Mesothelial cell of epicardium (in vitro differentiated cells): ENCODE measurements around the gene APOBEC3G. TPM values are rescaled to one million over a fixed set of nuclear protein-coding genes. Genes with fewer than 3 reads are reported as not detected.

ENCODE experiments used
- DNase-seq, 2 experiments: peaks; one replicate each; pipeline ENCODE4 v3.0.0; 2021; ENCODE audit warnings: low spot score in 2 of 2; ENCODE audit not compliant: unreplicated experiment in 2 of 2
- H3K27ac Mint-ChIP-seq: 2 replicates; pipeline ENCODE4 v1.8.0; 2021; ENCODE audit warnings: mixed read lengths
- H3K27me3 Mint-ChIP-seq: 2 replicates; pipeline ENCODE4 v1.8.0; 2021; ENCODE audit warnings: low read depth, mixed read lengths
- H3K36me3 Mint-ChIP-seq: 2 replicates; pipeline ENCODE4 v1.8.0; 2021; ENCODE audit warnings: mixed read lengths
- H3K4me1 Mint-ChIP-seq: 2 replicates; pipeline ENCODE4 v1.8.0; 2021; ENCODE audit warnings: mixed read lengths
- H3K4me3 Mint-ChIP-seq: 2 replicates; pipeline ENCODE4 v1.8.0; 2021; ENCODE audit warnings: mild to moderate bottlenecking, moderate library complexity, mixed read lengths
- H3K9me3 Mint-ChIP-seq: 2 replicates; pipeline ENCODE4 v1.8.0; 2021; ENCODE audit warnings: mixed read lengths
- total RNA-seq: library from RNA; stranded (reverse); gene quantifications from 3 replicates; pipeline ENCODE4 v1.2.1, GENCODE V29; 2021
- TF ChIP-seq, protein P1 (sequence below): fragments of 200-600 bp; sonication (generic); IDR thresholded peaks from one replicate; pipeline ENCODE4 v1.5.0; 2021; ENCODE audit warnings: antibody characterized with exemption; ENCODE audit not compliant: unreplicated experiment

APOBEC3G gene
- total RNA-seq, 1 donor from 2014 or later = 5.5 TPM

DNA sequence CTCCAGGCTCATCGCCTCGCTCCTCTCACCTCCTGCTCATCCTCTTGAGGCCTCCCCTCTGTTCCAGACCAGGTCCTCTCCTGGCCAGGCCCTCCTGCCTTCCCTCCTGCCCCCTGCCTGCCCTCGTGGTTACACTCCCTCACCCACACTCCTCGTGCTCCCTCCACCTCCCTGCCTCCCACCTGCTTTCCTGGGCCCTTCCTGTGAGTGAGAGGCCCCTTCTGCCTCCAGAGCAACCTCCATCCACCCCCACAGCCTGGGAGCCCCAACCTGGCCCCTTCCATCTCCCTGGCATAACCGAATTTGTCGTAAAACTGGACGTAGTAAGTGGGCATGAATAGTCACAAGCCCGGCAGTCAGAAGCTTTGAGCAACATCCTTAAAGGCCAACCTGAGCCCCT is 4.5 kb downstream of the APOBEC3G start:
- H3K36me3 Mint-ChIP-seq = no peaks in the 10 kb centered on the region
- peak overlapping the region; percentile 4 for H3K27ac Mint-ChIP-seq
- TF ChIP-seq, protein P1, sequence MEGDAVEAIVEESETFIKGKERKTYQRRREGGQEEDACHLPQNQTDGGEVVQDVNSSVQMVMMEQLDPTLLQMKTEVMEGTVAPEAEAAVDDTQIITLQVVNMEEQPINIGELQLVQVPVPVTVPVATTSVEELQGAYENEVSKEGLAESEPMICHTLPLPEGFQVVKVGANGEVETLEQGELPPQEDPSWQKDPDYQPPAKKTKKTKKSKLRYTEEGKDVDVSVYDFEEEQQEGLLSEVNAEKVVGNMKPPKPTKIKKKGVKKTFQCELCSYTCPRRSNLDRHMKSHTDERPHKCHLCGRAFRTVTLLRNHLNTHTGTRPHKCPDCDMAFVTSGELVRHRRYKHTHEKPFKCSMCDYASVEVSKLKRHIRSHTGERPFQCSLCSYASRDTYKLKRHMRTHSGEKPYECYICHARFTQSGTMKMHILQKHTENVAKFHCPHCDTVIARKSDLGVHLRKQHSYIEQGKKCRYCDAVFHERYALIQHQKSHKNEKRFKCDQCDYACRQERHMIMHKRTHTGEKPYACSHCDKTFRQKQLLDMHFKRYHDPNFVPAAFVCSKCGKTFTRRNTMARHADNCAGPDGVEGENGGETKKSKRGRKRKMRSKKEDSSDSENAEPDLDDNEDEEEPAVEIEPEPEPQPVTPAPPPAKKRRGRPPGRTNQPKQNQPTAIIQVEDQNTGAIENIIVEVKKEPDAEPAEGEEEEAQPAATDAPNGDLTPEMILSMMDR = no peak
- peaks cover 28% of the 10 kb centered on the region for H3K4me1 Mint-ChIP-seq
- H3K27me3 Mint-ChIP-seq = no peaks in the 10 kb centered on the region
- no peak overlapping the region for H3K4me3 Mint-ChIP-seq
- no peaks in the 10 kb centered on the region for H3K9me3 Mint-ChIP-seq
- no peak for DNase-seq

DNA sequence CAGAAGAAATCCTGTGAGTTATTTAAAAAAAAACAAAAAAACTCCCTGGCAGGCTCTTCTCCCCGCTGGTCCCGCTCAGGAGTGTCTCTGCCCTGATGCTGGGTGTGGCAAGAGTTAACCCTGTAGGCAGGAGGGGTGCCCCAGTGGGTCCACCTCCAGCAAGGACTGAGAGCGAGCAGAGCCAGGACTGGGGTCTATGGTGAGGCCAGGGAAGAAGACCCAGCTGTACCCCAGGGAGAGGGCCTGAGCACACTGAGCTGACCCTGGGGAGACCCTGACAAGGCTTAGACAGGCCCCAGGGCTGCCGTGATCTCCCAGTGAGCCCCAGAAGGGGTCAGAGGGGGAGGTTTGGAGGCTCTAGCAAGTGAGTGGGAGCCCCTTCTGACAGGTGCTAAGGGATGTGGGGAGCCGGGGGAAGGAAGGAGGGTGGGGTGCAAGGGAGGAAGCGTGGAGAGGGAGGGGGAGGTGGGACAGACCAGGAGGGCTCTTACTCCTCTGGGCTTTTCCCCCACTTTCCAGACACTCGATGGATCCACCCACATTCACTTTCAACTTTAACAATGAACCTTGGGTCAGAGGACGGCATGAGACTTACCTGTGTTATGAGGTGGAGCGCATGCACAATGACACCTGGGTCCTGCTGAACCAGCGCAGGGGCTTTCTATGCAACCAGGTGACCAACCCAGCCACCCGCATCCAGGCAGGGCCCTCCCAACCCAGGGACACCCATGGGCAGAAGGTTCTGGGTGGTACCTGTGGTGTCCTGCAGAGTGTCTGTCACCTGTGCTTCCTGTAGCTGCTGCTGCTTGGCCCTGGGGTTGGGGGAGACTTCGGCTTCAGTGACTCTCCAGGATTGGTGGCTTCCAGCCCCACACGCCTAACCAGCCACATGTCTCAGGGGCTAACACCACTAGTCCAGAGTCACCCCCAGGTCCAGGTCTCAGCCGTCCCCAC is 6.4 kb downstream of the APOBEC3G start:
- H3K27me3 Mint-ChIP-seq = no peaks in the 10 kb centered on the region
- no peaks in the 10 kb centered on the region for H3K36me3 Mint-ChIP-seq
- DNase-seq = no peak
- H3K27ac Mint-ChIP-seq = no peak overlapping the region
- no peaks in the 10 kb centered on the region for H3K9me3 Mint-ChIP-seq
- TF ChIP-seq, protein P1 = no peak
- no peak overlapping the region for H3K4me3 Mint-ChIP-seq
- H3K4me1 Mint-ChIP-seq = peaks cover 30% of the 10 kb centered on the region

DNA sequence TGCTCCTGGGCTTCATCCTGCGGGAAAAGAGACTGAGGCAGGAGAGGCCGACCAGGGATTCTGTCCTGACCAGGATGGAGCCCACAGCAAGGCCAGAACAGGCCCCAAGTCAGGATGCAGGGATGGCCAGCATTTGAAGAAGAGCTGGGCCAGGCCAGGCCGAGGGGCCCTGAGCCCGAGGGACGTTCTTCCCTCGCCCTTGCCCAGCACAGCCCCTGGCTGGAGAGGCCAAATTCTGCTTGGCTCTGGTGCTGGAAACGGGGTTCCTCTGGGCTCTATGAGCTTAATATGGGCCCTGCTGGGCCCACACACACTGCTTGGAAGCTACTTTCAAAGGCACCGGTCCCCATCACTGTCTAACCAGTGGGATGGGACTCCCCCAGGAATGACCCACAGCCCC is 7.6 kb downstream of the APOBEC3G start:
- TF ChIP-seq, protein P1 = no peak
- no peaks in the 10 kb centered on the region for H3K9me3 Mint-ChIP-seq
- no peaks in the 10 kb centered on the region for H3K36me3 Mint-ChIP-seq
- H3K27me3 Mint-ChIP-seq = no peaks in the 10 kb centered on the region
- H3K4me3 Mint-ChIP-seq = no peak overlapping the region
- no peak for DNase-seq
- H3K4me1 Mint-ChIP-seq = peaks cover 31% of the 10 kb centered on the region
- H3K27ac Mint-ChIP-seq = no peak overlapping the region

DNA sequence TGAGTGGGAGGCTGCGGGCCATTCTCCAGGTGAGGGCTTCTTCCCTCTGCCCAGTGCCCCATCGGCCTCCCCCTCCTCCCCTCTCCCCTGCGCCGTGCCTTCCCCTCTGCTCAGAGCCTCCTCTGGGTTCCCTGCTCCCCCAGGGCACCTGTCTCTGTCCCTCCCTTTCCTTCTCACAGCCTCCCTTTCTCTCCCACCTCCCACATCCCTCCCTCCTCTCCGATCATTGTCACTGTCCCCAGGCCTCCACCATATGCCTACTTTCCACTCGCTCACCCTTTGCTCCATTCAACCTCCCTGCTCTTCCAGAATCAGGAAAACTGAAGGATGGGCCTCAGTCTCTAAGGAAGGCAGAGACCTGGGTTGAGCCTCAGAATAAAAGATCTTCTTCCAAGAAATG is 10.0 kb downstream of the APOBEC3G start:
- no peak overlapping the region for H3K4me3 Mint-ChIP-seq

DNA sequence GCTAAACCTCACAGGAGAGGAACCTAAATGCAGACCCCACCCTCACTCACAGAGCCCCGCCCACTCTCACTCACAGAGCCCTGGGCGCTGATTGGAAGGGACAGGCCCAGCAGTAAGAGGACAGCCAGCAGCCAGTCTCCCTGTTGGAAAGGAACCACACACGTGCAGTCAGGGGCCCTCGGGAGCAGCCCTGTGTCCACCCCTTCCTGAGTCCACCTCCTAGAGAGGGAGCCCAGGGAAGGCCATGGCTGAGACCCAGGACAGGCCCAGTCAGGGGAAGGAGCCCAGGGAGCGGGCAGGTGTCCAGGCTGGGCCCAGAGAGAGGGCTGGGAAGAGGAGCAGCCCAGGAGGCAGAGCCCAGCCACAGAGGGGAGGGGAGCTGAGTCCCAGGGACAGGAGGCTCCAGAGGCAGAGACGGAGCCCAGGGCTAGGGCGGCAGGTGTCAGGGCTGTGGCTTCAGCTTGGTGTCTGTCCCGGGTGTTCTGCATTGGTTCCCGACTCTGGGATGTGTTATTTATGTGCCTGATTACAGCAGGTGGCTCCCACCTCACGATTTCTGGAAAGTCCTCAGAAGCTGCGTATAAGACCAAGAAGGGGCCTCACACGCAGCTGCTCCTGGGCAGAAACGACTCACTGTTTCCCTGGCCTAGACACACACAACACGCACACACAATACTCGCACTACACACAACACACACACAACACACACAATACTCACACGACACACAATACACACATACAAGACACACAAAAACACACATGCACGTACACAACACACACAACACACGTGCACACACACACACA is 11.0 kb downstream of the APOBEC3G start:
- Mint-ChIP-seq H3K27ac (peak overlapping the region; percentile 62), H3K9me3 (no peaks in the 10 kb centered on the region), H3K27me3 (no peaks in the 10 kb centered on the region), H3K4me3 (no peak overlapping the region), H3K4me1 (peaks cover 10% of the 10 kb centered on the region), H3K36me3 (no peaks in the 10 kb centered on the region)
- TF ChIP-seq, protein P1 = no peak
- no peak for DNase-seq

More for the DNA sequence above, 10.0 kb downstream of the APOBEC3G start:
- no peak for DNase-seq
- H3K27ac Mint-ChIP-seq = no peak overlapping the region
- H3K27me3 Mint-ChIP-seq = no peaks in the 10 kb centered on the region
- TF ChIP-seq, protein P1 = no peak
- H3K9me3 Mint-ChIP-seq = no peaks in the 10 kb centered on the region
- H3K36me3 Mint-ChIP-seq = no peaks in the 10 kb centered on the region
- H3K4me1 Mint-ChIP-seq = peaks cover 17% of the 10 kb centered on the region
